Diencephalon (tissue), 1 donor: ENCODE measurements around the gene EBLN2. TPM values are rescaled to one million over a fixed set of nuclear protein-coding genes. Genes with fewer than 3 reads are reported as not detected.

Source experiments
- small RNA-seq: library from RNA; depleted of rRNA; stranded (forward); fragments of <200 nt; gene quantifications from one replicate; pipeline ENCODE3, GENCODE V24; 2014
- total RNA-seq: library from RNA; depleted of rRNA; stranded (reverse); fragments of >200 nt; gene quantifications from one replicate; pipeline ENCODE4 v1.2.3, GENCODE V29; 2014

EBLN2 gene
- total RNA-seq: 5.3 TPM

DNA sequence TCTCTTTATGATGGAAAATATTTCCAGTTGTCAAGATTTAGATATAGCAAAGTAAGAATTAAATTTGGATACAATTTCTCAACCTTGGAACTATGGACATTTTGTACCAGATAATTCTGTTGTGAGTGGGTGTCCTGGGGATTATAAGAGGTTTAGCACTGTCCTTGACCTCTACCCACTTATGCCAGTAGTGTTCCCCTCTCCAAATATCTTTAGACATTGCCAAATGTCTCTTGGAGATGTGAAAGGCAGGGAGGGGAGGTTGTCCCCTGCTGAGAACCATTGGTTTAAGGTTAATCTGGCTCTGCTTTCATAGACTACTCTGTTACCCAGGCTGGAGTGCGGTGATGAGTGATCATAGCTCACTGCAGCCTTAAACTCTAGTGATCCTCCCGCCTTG, at the start of gene EBLN2:
TSS of gene EBLN2 (plus strand) at position 244 of the 400 bp plus-strand sequence. CDS start 423 bp downstream, outside the sequence.

Small RNA genes lying within 50 kb of the gene (small RNA-seq; reads per million reads assigned to genes)
- 2.0 reads per million, percentile 87 among the genes with 10 or more reads in this experiment for gene RNU2-64P
- gene RNU6-557P: not detected
- gene RNU7-19P: 0.21 reads per million

Other genes with a start within 250 kb of the EBLN2 start
- gene SHQ1, start 213.2 kb upstream of the EBLN2 start, total RNA-seq: 22.6 TPM
- gene GXYLT2, start 173.6 kb upstream of the EBLN2 start, total RNA-seq: 6.0 TPM
- 94.3 TPM for gene PPP4R2, start 64.8 kb upstream of the EBLN2 start, total RNA-seq